Erythroblast (primary cell): ENCODE data around the gene ISM1.

ENCODE experiments used
- GATA1 ChIP-seq: IDR thresholded peaks from 2 replicates; pipeline ENCODE4 v1.6.1; 2011; ENCODE audit warnings: low read depth, mild to moderate bottlenecking, control low read depth, low read length, moderate library complexity
- POLR2A ChIP-seq: IDR thresholded peaks from 2 replicates; pipeline ENCODE4 v1.6.1; 2011; ENCODE audit warnings: mild to moderate bottlenecking, low read length

- TF ChIP-seq POLR2A = no peak
- no peak for TF ChIP-seq GATA1
Measured at GRCh38 chr20:13211956-13212618, 9.0 kb upstream of the ISM1 start.
